Measurements from ENCODE around the gene VPS9D1.

VPS9D1 gene

GRCh38 chr16:89732918-89733242 is 12.2 kb upstream of the VPS9D1 start:
- no peak for DNase-seq (ENCODE audit: low read depth)

GRCh38 chr16:89732142-89732917 is 11.6 kb upstream of the VPS9D1 start:
- no peak for DNase-seq (ENCODE audit: low read depth)

GRCh38 chr16:89730610-89731234 is 10.0 kb upstream of the VPS9D1 start:
- no peak for DNase-seq (ENCODE audit: low read depth)

- DNase-seq (ENCODE audit: low read depth), result peak; percentile 32
These were observed 9.3 kb upstream of the VPS9D1 start for GRCh38 chr16:89729863-89730593.

GRCh38 chr16:89729293-89729692 is 8.6 kb upstream of the VPS9D1 start:
- DNase-seq (ENCODE audit: low read depth), result no peak

- no peak for DNase-seq (ENCODE audit: low read depth)
These were observed 6.9 kb upstream of the VPS9D1 start for GRCh38 chr16:89727406-89728120.

- DNase-seq (ENCODE audit: low read depth), result peak; percentile 34
These were observed 2.9 kb upstream of the VPS9D1 start for GRCh38 chr16:89723279-89724250.

- DNase-seq (ENCODE audit: low read depth), result peak; percentile 72
These were observed 1.9 kb upstream of the VPS9D1 start for GRCh38 chr16:89722392-89723278.

GRCh38 chr16:89721546-89722391 is 1.1 kb upstream of the VPS9D1 start:
- peak; percentile 81 for DNase-seq (ENCODE audit: low read depth)

- peak; percentile 28 for DNase-seq (ENCODE audit: low read depth)
These were observed 216 bp downstream of the VPS9D1 start for GRCh38 chr16:89720551-89720812.

GRCh38 chr16:89717688-89718505 is 2.8 kb downstream of the VPS9D1 start:
- DNase-seq (ENCODE audit: low read depth), result no peak

GRCh38 chr16:89716916-89717687 is 3.6 kb downstream of the VPS9D1 start:
- no peak for DNase-seq (ENCODE audit: low read depth)

GRCh38 chr16:89716493-89716892 is 4.2 kb downstream of the VPS9D1 start:
- DNase-seq (ENCODE audit: low read depth), result no peak

- DNase-seq (ENCODE audit: low read depth), result peak; percentile 49
These were observed 8.4 kb downstream of the VPS9D1 start for GRCh38 chr16:89712274-89712781.

- DNase-seq (ENCODE audit: low read depth), result peak; percentile 58
These were observed 9.0 kb downstream of the VPS9D1 start for GRCh38 chr16:89711601-89712273.

- DNase-seq (ENCODE audit: low read depth), result no peak
These were observed 9.8 kb downstream of the VPS9D1 start for GRCh38 chr16:89710709-89711564.

Measured in iris pigment epithelial cell (primary cell).